ENCODE data around the gene OR4K5. TPM values are rescaled to one million over a fixed set of nuclear protein-coding genes. Genes with fewer than 3 reads are reported as not detected.

OR4K5 gene
- total RNA-seq, 1 experiment from 2014 or later: not detected

Other genes with a start within 250 kb of the OR4K5 start
- not detected in 2 replicates for gene OR11H2, start 206.7 kb upstream of the OR4K5 start, total RNA-seq (2014; rRNA removed; shearing (Covaris generic))
- gene OR4Q3, start 177.0 kb upstream of the OR4K5 start, total RNA-seq (2014; rRNA removed; shearing (Covaris generic)): not detected in 2 replicates
- gene OR4M1, start 147.1 kb upstream of the OR4K5 start, total RNA-seq (2014; rRNA removed; shearing (Covaris generic)): not detected in 2 replicates
- not detected in 2 replicates for gene OR4N2, start 116.8 kb upstream of the OR4K5 start, total RNA-seq (2014; rRNA removed; shearing (Covaris generic))
- gene OR4K2, start 45.5 kb upstream of the OR4K5 start, total RNA-seq (2014; rRNA removed; shearing (Covaris generic)): not detected in 2 replicates
- gene OR4K1, start 10.3 kb downstream of the OR4K5 start, total RNA-seq (2014; rRNA removed; shearing (Covaris generic)): not detected in 2 replicates
- not detected in 2 replicates for gene OR4K15, start 55.0 kb downstream of the OR4K5 start, total RNA-seq (2014; rRNA removed; shearing (Covaris generic))
- gene OR4Q2, start 81.6 kb downstream of the OR4K5 start, total RNA-seq (2014; rRNA removed; shearing (Covaris generic)): not detected in 2 replicates
- not detected in 2 replicates for gene OR4K14, start 98.7 kb downstream of the OR4K5 start, total RNA-seq (2014; rRNA removed; shearing (Covaris generic))
- not detected in 2 replicates for gene OR4K13, start 115.4 kb downstream of the OR4K5 start, total RNA-seq (2014; rRNA removed; shearing (Covaris generic))
- gene OR4L1, start 139.4 kb downstream of the OR4K5 start, total RNA-seq (2014; rRNA removed; shearing (Covaris generic)): not detected in 2 replicates
- gene OR4K17, start 190.1 kb downstream of the OR4K5 start, total RNA-seq (2014; rRNA removed; shearing (Covaris generic)): not detected in 2 replicates
- not detected in 2 replicates for gene OR4N5, start 218.2 kb downstream of the OR4K5 start, total RNA-seq (2014; rRNA removed; shearing (Covaris generic))

Measured in Daoy (cell line).